ENCODE measurements around the gene NKX2-8. TPM values are rescaled to one million over a fixed set of nuclear protein-coding genes. Genes with fewer than 3 reads are reported as not detected.

The NKX2-8 gene
- total RNA-seq, 4 donors from 2014 or later, result not detected

GRCh38 chr14:36580141-36580855 lies 2.1 kb downstream of the NKX2-8 start:
- TF ChIP-seq CTCF (IDR thresholded peaks at IDR 0.05; ENCODE audit: low read depth), result no peak

GRCh38 chr14:36579573-36580140 lies 2.8 kb downstream of the NKX2-8 start:
- TF ChIP-seq CTCF (IDR thresholded peaks at IDR 0.05; ENCODE audit: low read depth), result no peak

- TF ChIP-seq CTCF (IDR thresholded peaks at IDR 0.05; ENCODE audit: low read depth), result no peak
Observed at GRCh38 chr14:36579001-36579555, 3.3 kb downstream of the NKX2-8 start.

GRCh38 chr14:36570065-36570464 lies 12.3 kb downstream of the NKX2-8 start:
- TF ChIP-seq CTCF (IDR thresholded peaks at IDR 0.05; ENCODE audit: low read depth), result no peak

- TF ChIP-seq CTCF (IDR thresholded peaks at IDR 0.05; ENCODE audit: low read depth), result no peak
Observed at GRCh38 chr14:36556811-36557433, 25.5 kb downstream of the NKX2-8 start.

GRCh38 chr14:36555998-36556743 lies 26.2 kb downstream of the NKX2-8 start:
- TF ChIP-seq CTCF (IDR thresholded peaks at IDR 0.05; ENCODE audit: low read depth), result no peak

Data from subcutaneous adipose tissue (tissue), 4 donors.